GM21526 (cell line): ENCODE data around the gene VPS29.
"Not testable (repeated sequence)": the region's sequence is repeated elsewhere in the genome, so short reads cannot be mapped to it uniquely, and the experiment has no call there.

Source experiments
- ATAC-seq: cut with Tn5 transposase; IDR thresholded peaks from one replicate; pipeline ENCODE4 v1.9.1; 2021; ENCODE audit warnings: moderate library complexity; ENCODE audit not compliant: unreplicated experiment, low FRiP score

VPS29 gene

DNA sequence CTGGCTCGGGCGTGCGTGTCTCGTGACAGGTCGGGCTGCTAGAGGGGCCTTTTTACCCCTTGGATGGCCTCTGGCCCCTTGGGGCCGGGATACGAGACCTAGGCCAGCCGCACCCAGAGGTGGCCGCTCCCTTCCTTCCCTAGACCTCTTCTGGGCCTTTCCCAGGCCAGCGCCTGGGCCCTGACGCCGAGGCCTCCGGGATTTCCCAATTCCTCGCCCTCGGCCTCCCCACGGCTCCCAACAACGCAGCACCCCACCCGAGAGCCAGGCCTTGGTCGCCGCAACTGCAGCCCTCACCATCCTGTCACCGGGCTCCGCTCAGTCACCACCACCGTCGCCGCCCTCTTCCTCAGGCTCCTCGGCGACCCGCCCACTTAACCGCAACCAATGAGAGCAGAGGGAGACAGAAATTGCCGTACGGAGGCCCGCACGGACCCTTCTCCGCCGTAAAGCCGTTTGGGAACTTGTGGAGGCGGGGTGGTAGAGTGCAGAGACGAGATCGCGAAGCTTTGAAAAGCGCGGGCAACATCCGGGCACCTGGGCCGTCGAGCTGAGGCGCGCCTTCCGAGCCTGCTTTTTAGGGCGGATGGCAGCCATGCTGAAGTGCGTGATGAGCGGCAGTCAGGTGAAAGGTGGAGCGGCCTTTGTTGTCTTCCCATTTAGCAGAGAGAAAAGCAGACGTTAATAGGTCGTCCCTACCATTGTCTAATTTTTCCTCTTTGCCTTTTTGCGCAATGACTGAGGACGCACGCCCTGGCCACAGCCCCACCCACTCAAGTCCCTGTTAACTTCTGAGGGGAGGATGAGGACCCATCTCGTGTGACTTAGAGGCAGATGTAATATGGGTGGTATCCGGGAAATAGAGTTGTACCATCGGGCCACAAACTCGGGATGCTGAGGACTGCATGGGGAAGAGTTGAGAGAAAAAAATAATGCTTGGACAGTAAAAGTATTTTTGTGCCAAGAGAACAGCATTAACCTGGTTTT is at the start of gene VPS29, which contains the start of gene RAD9B:
TSS of gene VPS29 (minus strand) at position 360 of the 987 bp plus-strand sequence. CDS start at position 300, 60 bp downstream.
TSS of gene RAD9B (plus strand) at position 580 of the 987 bp plus-strand sequence. CDS start at position 587, 7 bp downstream.
- peak; percentile 90 for ATAC-seq

DNA sequence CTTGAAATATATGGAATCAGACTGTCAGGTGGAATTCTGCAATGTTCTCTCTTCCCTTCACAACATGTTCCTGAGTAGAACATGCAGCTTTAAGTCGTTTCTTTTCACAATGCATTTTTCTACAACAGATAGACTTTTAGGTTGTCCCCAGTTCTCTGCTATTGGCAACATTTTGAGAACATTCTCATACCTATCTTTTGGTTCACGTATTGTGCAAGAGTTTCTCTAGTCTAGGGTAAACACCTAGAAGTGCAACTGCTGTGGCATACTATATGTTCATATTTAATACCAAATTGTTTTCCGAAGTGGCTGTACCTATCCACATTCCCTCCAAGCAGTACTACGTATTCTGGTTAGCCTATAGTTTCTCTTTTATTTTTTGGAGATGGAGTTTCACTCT is 49.1 kb upstream of the VPS29 start:
- ATAC-seq, result no peak

GRCh38 chr12:110549716-110550115 is 47.8 kb upstream of the VPS29 start:
- no peak for ATAC-seq

GRCh38 chr12:110548678-110549077 is 46.8 kb upstream of the VPS29 start:
- ATAC-seq, result no peak

DNA sequence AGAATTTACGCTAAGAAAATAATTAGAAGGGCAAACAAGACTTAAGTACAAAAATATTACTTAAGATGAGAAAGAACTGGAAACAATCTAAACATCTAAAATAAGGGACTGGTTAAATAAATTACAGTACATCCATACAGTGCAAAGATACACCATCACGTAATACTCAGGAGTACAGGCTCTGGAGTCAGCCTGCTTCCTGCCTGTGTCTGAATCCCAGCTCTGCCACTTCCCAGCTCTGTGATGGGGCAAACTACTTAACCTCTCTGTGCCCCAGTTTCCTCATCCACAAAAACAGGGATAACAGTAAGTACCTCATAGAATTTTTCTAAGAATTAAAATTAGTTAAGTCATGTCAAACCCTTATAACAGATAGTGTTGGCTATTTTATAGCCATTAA is 45.2 kb upstream of the VPS29 start:
- no peak for ATAC-seq

GRCh38 chr12:110546339-110546738 is 44.4 kb upstream of the VPS29 start:
- ATAC-seq, result no peak

GRCh38 chr12:110545812-110546211 is 43.9 kb upstream of the VPS29 start:
- no peak for ATAC-seq

DNA sequence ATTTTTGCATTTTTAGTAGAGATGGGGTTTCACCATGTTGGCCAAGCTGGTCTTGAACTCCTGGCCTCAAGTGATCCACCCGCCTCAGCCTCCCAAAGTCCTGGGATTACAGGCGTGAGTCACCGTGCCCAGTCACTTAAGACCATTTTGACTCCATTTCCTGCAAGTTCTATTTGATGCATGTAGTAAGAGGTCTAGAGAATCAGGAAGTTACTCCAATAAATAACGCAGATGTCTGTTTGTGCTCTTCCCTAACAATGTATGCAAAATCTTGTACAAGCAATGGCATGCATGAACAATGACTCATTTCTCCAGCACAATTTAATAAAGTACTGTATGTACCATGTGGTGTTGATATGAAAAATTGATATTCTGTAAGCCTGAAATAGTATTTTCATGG is 43.3 kb upstream of the VPS29 start:
- ATAC-seq, result not testable (repeated sequence)

DNA sequence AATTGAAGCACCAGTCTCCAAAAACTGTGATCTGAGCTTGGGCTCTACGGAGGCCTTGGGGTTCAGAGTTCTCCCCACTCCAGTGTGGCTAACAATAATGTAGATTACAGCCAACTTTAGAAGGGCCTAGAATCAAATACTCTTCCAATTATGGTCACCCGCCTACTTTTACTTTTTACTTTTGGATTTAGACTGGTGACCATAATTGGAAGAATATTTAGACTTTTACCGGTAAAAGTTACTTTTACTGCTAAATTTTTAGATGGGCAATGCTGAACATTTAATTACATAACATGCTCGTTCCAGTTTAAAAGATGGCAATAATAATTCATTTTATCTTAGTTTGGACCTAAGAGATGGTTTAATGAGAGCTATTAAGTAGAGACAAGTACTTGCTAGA is 42.1 kb upstream of the VPS29 start:
- ATAC-seq, result no peak

DNA sequence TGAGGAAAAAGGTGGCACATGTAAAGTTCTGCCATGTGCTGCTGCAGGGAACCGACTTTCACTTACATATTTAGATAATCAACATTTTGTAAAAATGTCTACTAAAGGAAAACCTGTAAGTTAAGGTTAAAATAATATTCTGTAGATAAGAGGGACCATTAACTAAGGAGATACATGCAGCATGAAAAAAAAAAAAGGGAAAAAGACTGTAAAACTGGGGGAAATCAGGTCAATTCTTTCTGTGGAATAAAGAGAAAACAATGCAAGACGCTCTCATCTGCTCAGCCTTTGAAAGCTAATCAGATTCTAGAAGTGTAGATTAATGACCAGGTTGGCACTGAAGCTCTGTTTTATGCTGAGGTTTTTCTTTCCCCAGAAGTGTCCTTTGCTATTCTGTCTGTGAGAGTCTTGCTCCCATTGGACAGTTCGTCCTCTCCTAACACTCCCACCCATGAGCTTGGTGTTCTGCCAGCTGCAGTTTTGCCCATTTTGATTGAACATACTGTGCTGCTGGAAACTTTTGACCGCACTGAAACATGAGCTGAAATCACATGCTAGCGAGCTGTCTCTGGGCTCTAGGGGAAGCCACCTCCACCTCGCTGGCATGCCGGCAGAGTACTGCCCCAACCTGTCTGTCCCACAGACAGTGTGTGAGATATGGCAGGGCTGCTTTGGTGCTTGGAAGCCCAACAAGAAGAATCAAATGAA is 41.5 kb upstream of the VPS29 start:
- no peak for ATAC-seq

DNA sequence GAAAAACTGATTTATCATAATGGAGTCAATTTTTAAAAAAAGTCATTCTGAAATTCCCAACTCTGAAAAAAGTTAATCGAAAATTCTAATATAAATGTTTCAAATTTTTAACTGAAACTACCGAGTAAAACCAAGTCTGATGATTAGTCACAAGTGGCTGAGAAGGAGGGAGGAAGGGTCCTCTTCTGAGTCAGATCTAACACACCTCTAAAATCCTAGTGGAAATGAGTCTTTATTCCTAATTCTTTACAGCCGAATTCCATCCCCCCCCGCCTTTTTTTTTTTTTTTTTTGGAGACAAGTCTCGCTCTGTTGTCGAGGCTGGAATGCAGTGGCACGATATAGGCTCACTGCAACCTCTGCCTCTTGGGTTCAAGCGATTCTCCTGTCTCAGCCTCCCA is 38.1 kb upstream of the VPS29 start:
- no peak for ATAC-seq

DNA sequence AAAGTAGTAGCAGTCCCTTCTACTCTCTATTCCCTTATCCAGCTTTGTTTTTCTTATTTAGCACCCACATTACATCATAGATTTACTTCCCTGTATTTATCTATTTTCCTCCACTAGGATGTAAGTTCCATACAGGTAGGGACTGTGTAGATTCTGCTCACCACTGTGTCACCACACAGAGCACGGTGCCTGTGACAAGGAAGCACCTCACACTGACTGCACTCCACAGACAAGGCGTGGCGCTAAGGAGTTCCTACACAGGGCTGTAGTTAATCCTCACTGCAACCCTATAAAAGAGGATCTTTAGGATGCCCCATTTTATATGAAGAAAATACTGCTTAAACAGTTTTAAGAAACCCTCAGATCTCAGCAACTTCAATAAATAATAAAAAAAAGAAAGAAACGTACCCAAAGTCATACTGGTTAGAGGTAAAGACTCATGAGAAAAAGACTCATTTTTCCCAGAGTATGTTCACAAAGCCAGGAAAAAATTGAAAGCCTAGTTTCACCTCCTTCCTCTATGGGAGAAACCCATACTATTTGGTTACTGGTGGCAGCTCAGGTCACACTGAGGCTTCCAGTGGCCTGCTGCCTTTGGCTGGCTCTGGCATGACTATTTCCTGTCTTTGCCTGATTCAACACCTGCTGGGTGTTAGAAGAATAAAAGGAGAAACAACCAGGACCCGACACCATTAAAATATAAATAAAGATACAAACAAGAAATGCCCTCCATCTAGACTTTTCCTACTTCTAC is 37.1 kb upstream of the VPS29 start:
- ATAC-seq, result no peak

DNA sequence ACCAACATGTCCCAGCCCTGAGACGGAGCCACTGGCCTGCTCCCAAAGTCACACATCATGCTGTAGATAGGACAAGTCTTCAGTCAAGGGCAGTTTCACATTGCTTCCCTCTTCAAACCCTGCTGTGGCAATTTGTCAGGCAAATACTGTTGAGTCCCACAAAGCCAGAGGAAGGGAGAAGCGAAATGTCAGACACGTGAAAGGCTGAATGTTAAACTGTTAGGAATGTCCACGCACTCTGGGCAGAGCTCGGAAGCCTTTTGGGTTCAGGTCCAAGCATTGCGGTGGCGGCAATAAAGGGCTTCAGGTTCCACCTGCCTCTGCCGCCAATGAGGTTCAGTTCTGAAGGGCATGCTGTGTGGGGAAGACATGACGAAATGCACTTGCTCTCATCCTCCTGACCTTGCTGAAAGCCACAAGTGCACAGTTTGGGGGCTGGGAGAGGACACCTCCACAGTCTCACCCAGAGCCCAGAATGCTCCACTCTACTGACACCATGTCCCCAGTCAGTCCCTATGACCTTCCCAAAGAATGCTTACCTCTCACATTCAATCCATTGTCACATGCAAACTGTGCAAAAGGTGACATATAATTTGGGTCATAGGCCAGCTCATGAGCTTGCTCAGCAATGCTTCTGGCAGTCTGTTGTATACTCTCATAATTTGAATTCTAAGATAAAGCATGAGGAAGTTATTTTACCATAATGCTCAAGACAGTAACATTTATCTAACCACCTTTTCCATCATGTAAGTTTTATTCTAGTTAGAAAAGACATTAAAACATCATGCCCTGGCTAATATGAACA is 35.9 kb upstream of the VPS29 start:
- no peak for ATAC-seq

GRCh38 chr12:110536834-110537604 is 35.1 kb upstream of the VPS29 start:
- ATAC-seq, result no peak

- ATAC-seq, result no peak
Observed at GRCh38 chr12:110534811-110535210, 32.9 kb upstream of the VPS29 start.

- ATAC-seq, result no peak
Observed at GRCh38 chr12:110533607-110534006, 31.7 kb upstream of the VPS29 start.

DNA sequence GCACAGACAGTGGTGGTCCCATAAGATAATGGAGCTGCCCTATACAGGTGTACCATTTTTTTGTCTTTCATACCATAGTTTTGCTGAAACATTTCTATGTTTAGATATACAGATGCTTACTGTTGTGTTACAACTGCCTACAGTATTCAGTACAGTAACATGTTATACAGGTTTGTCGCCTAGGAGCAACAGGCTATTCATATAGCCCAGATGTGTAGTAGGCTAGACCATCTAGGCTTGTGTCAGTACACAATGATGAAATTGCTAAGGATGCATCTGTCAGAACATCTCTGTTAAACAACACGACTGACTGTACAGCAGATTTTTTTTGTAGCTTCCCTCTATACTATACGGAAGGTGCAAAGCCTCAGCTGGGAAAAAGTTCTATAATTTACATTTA is 30.7 kb upstream of the VPS29 start:
- ATAC-seq, result no peak

- ATAC-seq, result peak; percentile 71
Observed at GRCh38 chr12:110531741-110532333, 29.9 kb upstream of the VPS29 start.

DNA sequence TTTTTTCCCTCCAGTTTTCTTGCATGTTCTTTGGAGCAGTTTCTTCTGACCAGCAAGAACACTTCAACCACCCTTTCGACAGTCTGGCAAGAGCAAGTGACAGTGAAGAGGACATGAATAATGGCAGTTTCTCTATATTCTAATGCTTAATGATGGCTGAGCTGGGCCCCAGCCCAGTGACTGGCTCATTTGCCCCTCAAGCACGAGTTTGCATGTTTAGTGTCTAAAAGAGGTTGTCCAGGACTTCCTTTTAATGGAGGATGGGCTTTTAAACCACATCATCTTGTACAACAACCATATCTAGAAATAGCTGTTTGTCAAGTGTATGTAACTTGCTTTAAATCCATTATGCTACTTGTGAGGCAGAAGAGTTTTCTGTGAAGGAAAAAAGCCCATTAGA is 28.6 kb upstream of the VPS29 start:
- no peak for ATAC-seq
